K562 (cell line): ENCODE data around the gene MUC22. TPM values are rescaled to one million over a fixed set of nuclear protein-coding genes. Genes with fewer than 3 reads are reported as not detected.

Experiments
- ATAC-seq: fragments of 200-7000 bp; cut with Tn5 transposase; 3 replicates; pipeline ENCODE4 v1.9.1; 2020; ENCODE audit warnings: moderate library complexity
- BruUV-seq: library from RNA; stranded (reverse); fragments of 400-500 nt; replicated peaks from 2 replicates; lab custom pipeline; 2021; lab: Mats Ljungman, UMichigan
- CTCF ChIA-PET: fragments of 300-600 bp; formaldehyde crosslinking; extraction: SDS; loops from one replicate; lab custom pipeline; 2021; ENCODE audit warnings: low intra/inter-chr PET ratio; lab: Yijun Ruan, JAX
- POLR2A ChIA-PET: fragments of 300-600, 350-650 bp; sonication (Branson Sonifier 250); formaldehyde crosslinking; extraction: SDS; loops from one replicate; lab custom pipeline; 2021; ENCODE audit warnings: antibody characterized with exemption, inconsistent platforms; lab: Yijun Ruan, JAX
- DNase-seq, 4 experiments: peaks; one replicate each; pipeline versions ENCODE4 v3.0.0 to v3.0.0-alpha.2; 2011 to 2018; ENCODE audit warnings: low spot score in 3 of 4, mixed read lengths in 3 of 4; ENCODE audit errors: extremely low read depth in 1 of 4
- FAIRE-seq: peaks from 2 replicates; lab custom pipeline; 2011; peaks lifted over from hg19 to GRCh38; lab: Jason Lieb, UNC
- H2AFZ ChIP-seq: 2 replicates; pipeline ENCODE4 v1.6.0; 2011; ENCODE audit warnings: low read depth, low read length, control low read depth, inconsistent platforms
- H3K27ac ChIP-seq: fragments of 200-600 bp; 3 replicates; pipeline ENCODE4 v1.8.0; 2011; ENCODE audit warnings: low read depth, mild to moderate bottlenecking, control low read depth, inconsistent platforms, low read length, moderate library complexity, mixed read lengths; ENCODE audit errors: extremely low read depth
- H3K27me3 ChIP-seq, 2 experiments: fragments of 300-600 bp in 1 of 2; 2 replicates in 1 of 2; 3 replicates in 1 of 2; pipeline versions ENCODE4 v1.6.0 to v1.8.0; 2011; ENCODE audit warnings: inconsistent platforms in 2 of 2, low read length in 2 of 2, mild to moderate bottlenecking in 1 of 2, mixed read lengths in 1 of 2, moderate library complexity in 1 of 2; ENCODE audit not compliant: control insufficient read depth in 2 of 2, insufficient read depth in 2 of 2
- H3K36me3 ChIP-seq: fragments of 300-600 bp; 3 replicates; pipeline ENCODE4 v1.8.0; 2011; ENCODE audit warnings: mild to moderate bottlenecking, low read length, inconsistent platforms; ENCODE audit not compliant: control insufficient read depth, insufficient read depth
- H3K4me1 ChIP-seq, 2 experiments: fragments of 200-600 bp in 1 of 2; replicated peaks in 1 of 2; 2 replicates in 1 of 2; 3 replicates in 1 of 2; pipeline versions ENCODE4 v1.5.1 to v1.8.0; 2011; ENCODE audit warnings: inconsistent platforms in 2 of 2, low read length in 2 of 2, mild to moderate bottlenecking in 1 of 2, mixed read lengths in 1 of 2, moderate library complexity in 1 of 2; ENCODE audit not compliant: control insufficient read depth in 2 of 2, insufficient read depth in 2 of 2
- H3K4me2 ChIP-seq: 2 replicates; pipeline ENCODE4 v1.6.1; 2011; ENCODE audit warnings: low read length, control low read depth, inconsistent platforms, mixed read lengths; ENCODE audit not compliant: insufficient read depth
- H3K4me3 ChIP-seq: fragments of 200-600 bp; sonication (generic), shearing (Covaris generic); 2 replicates; pipeline ENCODE4 v1.5.1; 2016; ENCODE audit warnings: control low read depth, inconsistent platforms
- H3K79me2 ChIP-seq: fragments of 200-600 bp; 3 replicates; pipeline ENCODE4 v1.8.0; 2011; ENCODE audit warnings: low read length, inconsistent platforms; ENCODE audit not compliant: control insufficient read depth, insufficient read depth
- H3K9ac ChIP-seq, 2 experiments: 2 replicates each; pipeline versions ENCODE4 v1.6.0 to v1.6.1; 2011; ENCODE audit warnings: low read depth in 2 of 2, low read length in 2 of 2, control low read depth in 1 of 2, inconsistent platforms in 1 of 2, mild to moderate bottlenecking in 1 of 2, mixed read lengths in 1 of 2; ENCODE audit not compliant: insufficient read depth in 1 of 2
- H3K9me1 ChIP-seq: one replicate; pipeline ENCODE4 v1.6.0; 2011; ENCODE audit warnings: inconsistent platforms, mild to moderate bottlenecking, low read length, moderate library complexity; ENCODE audit not compliant: control insufficient read depth, insufficient read depth
- H3K9me3 ChIP-seq: replicated peaks from 2 replicates; pipeline ENCODE4 v1.5.1; 2011; ENCODE audit warnings: low read depth, low read length, inconsistent platforms; ENCODE audit not compliant: control insufficient read depth, insufficient read depth
- H4K20me1 ChIP-seq: replicated peaks from 2 replicates; pipeline ENCODE4 v1.6.1; 2011; ENCODE audit warnings: low read length, inconsistent platforms, mixed read lengths; ENCODE audit not compliant: control insufficient read depth, insufficient read depth
- BRCA1 ChIP-seq, 2 experiments: fragments of 450-650 bp in 1 of 2; sonication (generic) in 1 of 2; formaldehyde crosslinking in 1 of 2; IDR thresholded peaks; 2 replicates each; pipeline versions ENCODE4 v1.5.0 to v1.6.1; 2017 to 2020; ENCODE audit warnings: mild to moderate bottlenecking in 1 of 2, missing genetic modification reagents in 1 of 2
- CREBBP ChIP-seq: IDR thresholded peaks from one replicate; pipeline ENCODE4 v1.6.1; 2012; ENCODE audit warnings: low read depth, mild to moderate bottlenecking, control low read depth, inconsistent platforms, low read length
- CREM ChIP-seq: IDR thresholded peaks from 2 replicates; pipeline ENCODE4 v1.6.1; 2014; ENCODE audit warnings: antibody characterized with exemption, low read depth
- DMBX1 ChIP-seq: fragments of 250-450 bp; sonication (Bioruptor Pico); IDR thresholded peaks from 2 replicates; pipeline ENCODE4 v1.8.0; 2022; ENCODE audit warnings: inconsistent platforms, mild to moderate bottlenecking, moderate library complexity, borderline replicate concordance
- HDAC3 ChIP-seq: fragments of 450-650 bp; IDR thresholded peaks from 2 replicates; pipeline ENCODE4 v1.6.1; 2018; ENCODE audit warnings: borderline replicate concordance, mild to moderate bottlenecking, moderate library complexity; ENCODE audit not compliant: partially characterized antibody
- HNRNPUL1 ChIP-seq: fragments of 200-400 bp; formaldehyde crosslinking; IDR thresholded peaks from 2 replicates; pipeline ENCODE4 v1.6.1; 2017; ENCODE audit warnings: low read length
- JUND ChIP-seq, 2 experiments: IDR thresholded peaks; 2 replicates in 1 of 2; 3 replicates in 1 of 2; pipeline ENCODE4 v1.6.1; 2011; ENCODE audit warnings: borderline replicate concordance in 2 of 2, low read depth in 2 of 2, low read length in 2 of 2, improper control_type of control experiment in 1 of 2, missing biosample characterization in 1 of 2, missing genetic modification characterization in 1 of 2, missing genetic modification reagents in 1 of 2
- MECOM ChIP-seq: fragments of 250-450 bp; sonication (Bioruptor Pico); IDR thresholded peaks from 2 replicates; pipeline ENCODE4 v1.8.0; 2022; ENCODE audit warnings: inconsistent platforms
- MED1 ChIP-seq: sonication (generic); formaldehyde crosslinking; IDR thresholded peaks from 2 replicates; pipeline ENCODE4 v1.8.1; 2023; ENCODE audit warnings: missing genetic modification reagents, borderline replicate concordance
- POLR2AphosphoS2 ChIP-seq: IDR thresholded peaks from 2 replicates; pipeline ENCODE4 v1.6.1; 2012; ENCODE audit warnings: low read length, improper control_type of control experiment
- RBM15 ChIP-seq: fragments of 200-400 bp; formaldehyde crosslinking; IDR thresholded peaks from 2 replicates; pipeline ENCODE4 v1.6.1; 2018; ENCODE audit warnings: mild to moderate bottlenecking, low read length, moderate library complexity; ENCODE audit not compliant: insufficient read depth
- SMARCA4 ChIP-seq: fragments of 450-650 bp; IDR thresholded peaks from 2 replicates; pipeline ENCODE4 v1.6.1; 2016
- STAG1 ChIP-seq: sonication (generic); formaldehyde crosslinking; IDR thresholded peaks from 2 replicates; pipeline ENCODE4 v1.5.0; 2020; ENCODE audit warnings: missing genetic modification reagents, borderline replicate concordance
- ZNF75A ChIP-seq: fragments of 450-650 bp; formaldehyde crosslinking; IDR thresholded peaks from 2 replicates; pipeline ENCODE4 v1.4.0; 2020; ENCODE audit warnings: mild to moderate bottlenecking
- WGBS: fragments of 100-300 bp; shearing (Covaris generic); methylation state at CpG from one replicate; pipeline ENCODE4 v1.1.6; 2016; ENCODE audit warnings: low coverage, mixed read lengths; ENCODE audit not compliant: insufficient coverage; ENCODE audit errors: missing lambda C conversion rate; 5-methylcytosine and 5-hydroxymethylcytosine counted together
- in situ Hi-C: fragments of 300-500 bp; cut with MboI; formaldehyde crosslinking; loops from 4 replicates; pipeline ENCODE4 v1.15.0; 2018; ENCODE audit warnings: inconsistent platforms, mixed read lengths
- intact Hi-C: fragments of 100-400 bp; cut with micrococcal nuclease; formaldehyde crosslinking; loops from 2 replicates; pipeline ENCODE4 v1.14.2; 2022
- polyA plus RNA-seq, 8 experiments: library from polyadenylated mRNA; depleted of rRNA in 4 of 8; stranded (reverse) in 5 of 8; unstranded in 3 of 8; fragments of >200 nt; fragmentation: Nextera tagmentation in 2 of 8; fragmentation: Illumina TruSeq in 1 of 8; extraction: Ambion mirVana in 2 of 8; extraction: Trizol in 1 of 8; gene quantifications; 2 replicates each; pipeline versions ENCODE4 v1.2.1 to v1.2.3, GENCODE V29; 2011 to 2014; ENCODE audit warnings: inconsistent platforms in 1 of 8, missing spikeins in 1 of 8
- total RNA-seq, 7 experiments: library from RNA; depleted of rRNA in 6 of 7; stranded (reverse); fragments of >200 nt in 6 of 7; fragmentation: Illumina TruSeq in 2 of 7; extraction: Trizol in 2 of 7; gene quantifications; 2 replicates each; pipeline versions ENCODE4 v1.2.1 to v1.2.3, GENCODE V29; 2011 to 2021; ENCODE audit warnings: low replicate concordance in 1 of 7
- TF ChIP-seq, protein P1 (sequence below): fragments of 250-450 bp; sonication (Bioruptor Pico); IDR thresholded peaks from 2 replicates; pipeline ENCODE4 v1.4.0; 2020; ENCODE audit warnings: mild to moderate bottlenecking
- TF ChIP-seq, protein P2 (sequence below): sonication (generic); formaldehyde crosslinking; IDR thresholded peaks from 2 replicates; pipeline ENCODE4 v1.9.0; 2022; ENCODE audit warnings: mild to moderate bottlenecking, missing genetic modification reagents
- TF ChIP-seq, protein P3 (sequence below): fragments of 250-450 bp; sonication (Bioruptor Pico); IDR thresholded peaks from 2 replicates; pipeline ENCODE4 v1.8.0; 2021; ENCODE audit warnings: moderate library complexity, mild to moderate bottlenecking, inconsistent platforms
- TF ChIP-seq, protein P4 (sequence below): sonication (generic); formaldehyde crosslinking; IDR thresholded peaks from 2 replicates; pipeline ENCODE4 v1.8.0; 2022; ENCODE audit warnings: mild to moderate bottlenecking, missing genetic modification reagents, borderline replicate concordance

MUC22 gene
- total and polyA plus RNA-seq, 9 of the 15 experiments (the other 6 are each of a cell fraction or from before 2014, with no cell fraction given) = 0.01 to 0.03 TPM; not detected in 7

DNA sequence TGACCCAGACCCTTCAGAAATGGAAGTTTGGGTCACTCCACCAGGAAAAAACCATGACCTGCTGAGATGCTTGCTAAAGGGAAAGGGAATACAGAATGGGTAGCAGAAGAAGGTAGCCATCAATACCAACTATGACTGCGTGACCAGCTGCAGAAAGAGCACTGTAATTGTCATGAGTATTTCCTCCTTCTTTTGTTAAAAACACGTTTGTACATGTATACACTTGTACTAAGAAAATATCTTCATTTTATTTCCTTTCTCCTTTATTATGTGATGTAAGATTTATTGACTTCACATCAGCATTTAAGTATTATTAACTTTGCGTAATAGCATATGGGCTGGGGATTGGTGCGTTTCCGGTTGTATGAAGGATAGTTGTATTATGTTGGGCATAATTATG lies 39.3 kb upstream of the MUC22 start:
- in situ Hi-C loops (no loop called here), intact Hi-C loops (no loop called here)
- no peaks in the 10 kb centered on the region for H3K79me2 ChIP-seq
- no peak overlapping the region for H3K4me3 ChIP-seq
- H3K9me3 ChIP-seq = no peaks in the 10 kb centered on the region
- BruUV-seq = no TSS peak
- TF ChIP-seq DMBX1 (CRISPR knock-in tag) = no peak
- TF ChIP-seq STAG1 (CRISPR knock-in tag) = no peak
- TF ChIP-seq JUND (IDR thresholded peaks at IDR 0.05; ENCODE audit: borderline replicate concordance, low read depth, low read length) = no peak
- no peak for TF ChIP-seq JUND (tag; IDR thresholded peaks at IDR 0.05; ENCODE audit: borderline replicate concordance, low read depth, low read length)
- no peak for TF ChIP-seq POLR2AphosphoS2
- TF ChIP-seq ZNF75A (CRISPR knock-in tag) = no peak
- TF ChIP-seq MECOM = no peak
- no peak for TF ChIP-seq MED1 (CRISPR knock-in tag)
- TF ChIP-seq, protein P1, sequence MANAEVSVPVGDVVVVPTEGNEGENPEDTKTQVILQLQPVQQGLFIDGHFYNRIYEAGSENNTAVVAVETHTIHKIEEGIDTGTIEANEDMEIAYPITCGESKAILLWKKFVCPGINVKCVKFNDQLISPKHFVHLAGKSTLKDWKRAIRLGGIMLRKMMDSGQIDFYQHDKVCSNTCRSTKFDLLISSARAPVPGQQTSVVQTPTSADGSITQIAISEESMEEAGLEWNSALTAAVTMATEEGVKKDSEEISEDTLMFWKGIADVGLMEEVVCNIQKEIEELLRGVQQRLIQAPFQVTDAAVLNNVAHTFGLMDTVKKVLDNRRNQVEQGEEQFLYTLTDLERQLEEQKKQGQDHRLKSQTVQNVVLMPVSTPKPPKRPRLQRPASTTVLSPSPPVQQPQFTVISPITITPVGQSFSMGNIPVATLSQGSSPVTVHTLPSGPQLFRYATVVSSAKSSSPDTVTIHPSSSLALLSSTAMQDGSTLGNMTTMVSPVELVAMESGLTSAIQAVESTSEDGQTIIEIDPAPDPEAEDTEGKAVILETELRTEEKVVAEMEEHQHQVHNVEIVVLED (CRISPR knock-in tag) = no peak
- TF ChIP-seq BRCA1 (IDR thresholded peaks at IDR 0.05) = no peak
- no peak for TF ChIP-seq BRCA1 (CRISPR knock-in tag; IDR thresholded peaks at IDR 0.05)
- TF ChIP-seq CREBBP = no peak
- TF ChIP-seq HNRNPUL1 = no peak
- TF ChIP-seq, protein P2, sequence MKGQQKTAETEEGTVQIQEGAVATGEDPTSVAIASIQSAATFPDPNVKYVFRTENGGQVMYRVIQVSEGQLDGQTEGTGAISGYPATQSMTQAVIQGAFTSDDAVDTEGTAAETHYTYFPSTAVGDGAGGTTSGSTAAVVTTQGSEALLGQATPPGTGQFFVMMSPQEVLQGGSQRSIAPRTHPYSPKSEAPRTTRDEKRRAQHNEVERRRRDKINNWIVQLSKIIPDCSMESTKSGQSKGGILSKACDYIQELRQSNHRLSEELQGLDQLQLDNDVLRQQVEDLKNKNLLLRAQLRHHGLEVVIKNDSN (CRISPR knock-in tag) = no peak
- TF ChIP-seq SMARCA4 = no peak
- no peak for TF ChIP-seq HDAC3
- no peak for TF ChIP-seq RBM15
- TF ChIP-seq, protein P3, sequence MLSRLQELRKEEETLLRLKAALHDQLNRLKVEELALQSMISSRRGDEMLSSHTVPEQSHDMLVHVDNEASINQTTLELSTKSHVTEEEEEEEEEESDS (CRISPR knock-in tag) = no peak
- no peak for TF ChIP-seq CREM
- TF ChIP-seq, protein P4, sequence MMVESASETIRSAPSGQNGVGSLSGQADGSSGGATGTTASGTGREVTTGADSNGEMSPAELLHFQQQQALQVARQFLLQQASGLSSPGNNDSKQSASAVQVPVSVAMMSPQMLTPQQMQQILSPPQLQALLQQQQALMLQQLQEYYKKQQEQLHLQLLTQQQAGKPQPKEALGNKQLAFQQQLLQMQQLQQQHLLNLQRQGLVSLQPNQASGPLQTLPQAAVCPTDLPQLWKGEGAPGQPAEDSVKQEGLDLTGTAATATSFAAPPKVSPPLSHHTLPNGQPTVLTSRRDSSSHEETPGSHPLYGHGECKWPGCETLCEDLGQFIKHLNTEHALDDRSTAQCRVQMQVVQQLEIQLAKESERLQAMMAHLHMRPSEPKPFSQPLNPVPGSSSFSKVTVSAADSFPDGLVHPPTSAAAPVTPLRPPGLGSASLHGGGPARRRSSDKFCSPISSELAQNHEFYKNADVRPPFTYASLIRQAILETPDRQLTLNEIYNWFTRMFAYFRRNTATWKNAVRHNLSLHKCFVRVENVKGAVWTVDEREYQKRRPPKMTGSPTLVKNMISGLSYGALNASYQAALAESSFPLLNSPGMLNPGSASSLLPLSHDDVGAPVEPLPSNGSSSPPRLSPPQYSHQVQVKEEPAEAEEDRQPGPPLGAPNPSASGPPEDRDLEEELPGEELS (CRISPR knock-in tag) = no peak
- no peak overlapping the region for H2AFZ ChIP-seq
- FAIRE-seq (no peak), ATAC-seq (no peak), DNase-seq (no peak)
- WGBS = 6% methylated on average over 5 of the region's 5 CpGs
- no peaks in the 10 kb centered on the region for H4K20me1 ChIP-seq
- no peak overlapping the region for H3K27ac ChIP-seq
- H3K9ac ChIP-seq = no peak overlapping the region
- H3K4me1 ChIP-seq = no peaks in the 10 kb centered on the region
- ChIA-PET POLR2A (no interaction called here), CTCF (no interaction called here)
- no peaks in the 10 kb centered on the region for H3K36me3 ChIP-seq
- no peaks in the 10 kb centered on the region for H3K9me1 ChIP-seq
- peaks cover 31 to 40% of the 10 kb centered on the region in 2 experiments; a peak in 4 of 5 replicates for H3K27me3 ChIP-seq
- H3K4me2 ChIP-seq = no peak overlapping the region
